ENCODE data around the gene SPRED1. TPM values are rescaled to one million over a fixed set of nuclear protein-coding genes. Genes with fewer than 3 reads are reported as not detected.

The SPRED1 gene
- total and polyA plus RNA-seq, 2 experiments from 2014 or later: 8.2 to 23.2 TPM

GRCh38 chr15:38391191-38391590 lies 138.6 kb downstream of the SPRED1 start:
- DNase-seq (ENCODE audit: low spot score): no peak
- Histone ChIP-seq H3K4me3 (no peak overlapping the region), H3K27ac (no peak overlapping the region), H3K4me2 (no peak overlapping the region), H3K9me3 (ENCODE audit: low read depth) (no peaks in the 10 kb centered on the region), H3K27me3 (no peaks in the 10 kb centered on the region), H3K9me2 (replicated peaks; ENCODE audit: insufficient read depth) (no peaks in the 10 kb centered on the region), H4K20me1 (ENCODE audit: insufficient read depth, poor library complexity, severe bottlenecking) (no peaks in the 10 kb centered on the region), H3K4me1 (ENCODE audit: insufficient read depth) (no peaks in the 10 kb centered on the region), H2AFZ (no peak overlapping the region), H3K79me2 (no peaks in the 10 kb centered on the region), H3K36me3 (replicated peaks; ENCODE audit: insufficient read depth, low read depth) (no peaks in the 10 kb centered on the region)
- no peak for TF ChIP-seq EZH2 (IDR thresholded peaks at IDR 0.05; ENCODE audit: borderline replicate concordance)
- TF ChIP-seq EZH2phosphoT487 (IDR thresholded peaks at IDR 0.05; ENCODE audit: low read depth, severe bottlenecking, unreplicated experiment): no peak
- TF ChIP-seq CTCF (IDR thresholded peaks at IDR 0.05; ENCODE audit: poor library complexity): no peak
- WGBS (ENCODE audit: low lambda C conversion rate, missing lambda C conversion rate): 72% methylated on average over 2 of the region's 2 CpGs

- Histone ChIP-seq H3K4me2 (no peak overlapping the region), H3K27ac (no peak overlapping the region), H3K79me2 (no peaks in the 10 kb centered on the region), H3K36me3 (replicated peaks; ENCODE audit: insufficient read depth, low read depth) (no peaks in the 10 kb centered on the region), H3K9me2 (replicated peaks; ENCODE audit: insufficient read depth) (no peaks in the 10 kb centered on the region), H3K27me3 (no peaks in the 10 kb centered on the region), H2AFZ (no peak overlapping the region), H4K20me1 (ENCODE audit: insufficient read depth, poor library complexity, severe bottlenecking) (no peaks in the 10 kb centered on the region), H3K9me3 (ENCODE audit: low read depth) (no peaks in the 10 kb centered on the region), H3K4me3 (no peak overlapping the region), H3K4me1 (ENCODE audit: insufficient read depth) (no peaks in the 10 kb centered on the region)
- no peak for DNase-seq (ENCODE audit: low spot score)
- WGBS (ENCODE audit: low lambda C conversion rate, missing lambda C conversion rate): 84% methylated on average over 2 of the region's 2 CpGs
- no peak for TF ChIP-seq EZH2 (IDR thresholded peaks at IDR 0.05; ENCODE audit: borderline replicate concordance)
- no peak for TF ChIP-seq EZH2phosphoT487 (IDR thresholded peaks at IDR 0.05; ENCODE audit: low read depth, severe bottlenecking, unreplicated experiment)
- no peak for TF ChIP-seq CTCF (IDR thresholded peaks at IDR 0.05; ENCODE audit: poor library complexity)
Observed at GRCh38 chr15:38398134-38398533, 145.5 kb downstream of the SPRED1 start.

GRCh38 chr15:38401106-38401505 lies 148.5 kb downstream of the SPRED1 start:
- Histone ChIP-seq H3K4me3 (no peak overlapping the region), H3K27me3 (peaks cover 2% of the 10 kb centered on the region), H3K9me3 (ENCODE audit: low read depth) (no peaks in the 10 kb centered on the region), H3K4me2 (no peak overlapping the region), H4K20me1 (ENCODE audit: insufficient read depth, poor library complexity, severe bottlenecking) (no peaks in the 10 kb centered on the region), H3K79me2 (no peaks in the 10 kb centered on the region), H3K27ac (no peak overlapping the region), H3K9me2 (replicated peaks; ENCODE audit: insufficient read depth) (no peaks in the 10 kb centered on the region), H2AFZ (no peak overlapping the region), H3K36me3 (replicated peaks; ENCODE audit: insufficient read depth, low read depth) (no peaks in the 10 kb centered on the region), H3K4me1 (ENCODE audit: insufficient read depth) (no peaks in the 10 kb centered on the region)
- TF ChIP-seq EZH2phosphoT487 (IDR thresholded peaks at IDR 0.05; ENCODE audit: low read depth, severe bottlenecking, unreplicated experiment): no peak
- no peak for TF ChIP-seq EZH2 (IDR thresholded peaks at IDR 0.05; ENCODE audit: borderline replicate concordance)
- TF ChIP-seq CTCF (IDR thresholded peaks at IDR 0.05; ENCODE audit: poor library complexity): no peak
- WGBS (ENCODE audit: low lambda C conversion rate, missing lambda C conversion rate): 80% methylated on average over 6 of the region's 6 CpGs
- DNase-seq (ENCODE audit: low spot score): no peak

GRCh38 chr15:38401701-38402100 lies 149.1 kb downstream of the SPRED1 start:
- Histone ChIP-seq H3K79me2 (no peaks in the 10 kb centered on the region), H3K9me3 (ENCODE audit: low read depth) (no peaks in the 10 kb centered on the region), H3K4me1 (ENCODE audit: insufficient read depth) (no peaks in the 10 kb centered on the region), H4K20me1 (ENCODE audit: insufficient read depth, poor library complexity, severe bottlenecking) (no peaks in the 10 kb centered on the region), H3K36me3 (replicated peaks; ENCODE audit: insufficient read depth, low read depth) (no peaks in the 10 kb centered on the region), H3K9me2 (replicated peaks; ENCODE audit: insufficient read depth) (no peaks in the 10 kb centered on the region), H3K27me3 (peaks cover 3% of the 10 kb centered on the region), H3K4me2 (no peak overlapping the region), H3K4me3 (no peak overlapping the region), H3K27ac (no peak overlapping the region), H2AFZ (no peak overlapping the region)
- WGBS (ENCODE audit: low lambda C conversion rate, missing lambda C conversion rate): 90% methylated on average over 5 of the region's 5 CpGs
- no peak for DNase-seq (ENCODE audit: low spot score)
- TF ChIP-seq EZH2phosphoT487 (IDR thresholded peaks at IDR 0.05; ENCODE audit: low read depth, severe bottlenecking, unreplicated experiment) (no peak), EZH2 (IDR thresholded peaks at IDR 0.05; ENCODE audit: borderline replicate concordance) (no peak), CTCF (IDR thresholded peaks at IDR 0.05; ENCODE audit: poor library complexity) (no peak)

All from hepatocyte (in vitro differentiated cells).